LNCAP (cell line): ENCODE data around the gene COTL1.

Experiments
- TF ChIP-seq, protein P1 (sequence below): fragments of 450-650 bp; IDR thresholded peaks from 2 replicates; pipeline ENCODE4 v1.5.1; 2017; ENCODE audit warnings: mild to moderate bottlenecking

Gene COTL1

DNA sequence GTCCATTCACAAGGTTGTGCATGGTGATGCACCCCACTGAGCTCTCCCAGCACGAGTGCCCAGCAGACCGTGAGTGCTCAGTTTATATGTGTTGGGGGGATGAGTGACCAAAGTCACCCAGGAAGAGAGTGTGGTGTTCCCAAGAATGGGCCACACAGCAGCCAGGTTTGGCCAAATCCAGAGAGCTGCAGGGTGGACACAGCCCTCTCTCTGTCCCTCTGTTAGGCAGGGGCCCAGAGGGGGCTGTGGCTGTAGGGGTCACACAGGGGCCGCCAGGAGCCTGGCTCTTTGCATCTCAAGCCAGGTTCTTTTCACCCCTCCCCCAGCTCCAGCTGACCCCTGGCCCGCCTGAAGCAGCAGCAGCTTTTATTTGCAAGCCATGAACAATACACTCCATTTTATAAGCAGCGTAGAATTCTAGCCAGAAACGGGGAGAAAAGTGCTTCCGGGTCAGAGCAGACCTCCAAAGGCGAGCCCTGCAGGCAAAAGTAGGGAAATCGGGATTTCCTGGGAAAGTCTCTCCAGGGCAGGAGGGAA is 13.3 kb downstream of the COTL1 start:
- TF ChIP-seq, protein P1, sequence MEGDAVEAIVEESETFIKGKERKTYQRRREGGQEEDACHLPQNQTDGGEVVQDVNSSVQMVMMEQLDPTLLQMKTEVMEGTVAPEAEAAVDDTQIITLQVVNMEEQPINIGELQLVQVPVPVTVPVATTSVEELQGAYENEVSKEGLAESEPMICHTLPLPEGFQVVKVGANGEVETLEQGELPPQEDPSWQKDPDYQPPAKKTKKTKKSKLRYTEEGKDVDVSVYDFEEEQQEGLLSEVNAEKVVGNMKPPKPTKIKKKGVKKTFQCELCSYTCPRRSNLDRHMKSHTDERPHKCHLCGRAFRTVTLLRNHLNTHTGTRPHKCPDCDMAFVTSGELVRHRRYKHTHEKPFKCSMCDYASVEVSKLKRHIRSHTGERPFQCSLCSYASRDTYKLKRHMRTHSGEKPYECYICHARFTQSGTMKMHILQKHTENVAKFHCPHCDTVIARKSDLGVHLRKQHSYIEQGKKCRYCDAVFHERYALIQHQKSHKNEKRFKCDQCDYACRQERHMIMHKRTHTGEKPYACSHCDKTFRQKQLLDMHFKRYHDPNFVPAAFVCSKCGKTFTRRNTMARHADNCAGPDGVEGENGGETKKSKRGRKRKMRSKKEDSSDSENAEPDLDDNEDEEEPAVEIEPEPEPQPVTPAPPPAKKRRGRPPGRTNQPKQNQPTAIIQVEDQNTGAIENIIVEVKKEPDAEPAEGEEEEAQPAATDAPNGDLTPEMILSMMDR = no peak

GRCh38 chr16:84603940-84604339 is 13.9 kb downstream of the COTL1 start:
- TF ChIP-seq, protein P1 = no peak

GRCh38 chr16:84603140-84603816 is 14.6 kb downstream of the COTL1 start:
- TF ChIP-seq, protein P1 = no peak

GRCh38 chr16:84600343-84601229 is 17.3 kb downstream of the COTL1 start:
- TF ChIP-seq, protein P1 = no peak

DNA sequence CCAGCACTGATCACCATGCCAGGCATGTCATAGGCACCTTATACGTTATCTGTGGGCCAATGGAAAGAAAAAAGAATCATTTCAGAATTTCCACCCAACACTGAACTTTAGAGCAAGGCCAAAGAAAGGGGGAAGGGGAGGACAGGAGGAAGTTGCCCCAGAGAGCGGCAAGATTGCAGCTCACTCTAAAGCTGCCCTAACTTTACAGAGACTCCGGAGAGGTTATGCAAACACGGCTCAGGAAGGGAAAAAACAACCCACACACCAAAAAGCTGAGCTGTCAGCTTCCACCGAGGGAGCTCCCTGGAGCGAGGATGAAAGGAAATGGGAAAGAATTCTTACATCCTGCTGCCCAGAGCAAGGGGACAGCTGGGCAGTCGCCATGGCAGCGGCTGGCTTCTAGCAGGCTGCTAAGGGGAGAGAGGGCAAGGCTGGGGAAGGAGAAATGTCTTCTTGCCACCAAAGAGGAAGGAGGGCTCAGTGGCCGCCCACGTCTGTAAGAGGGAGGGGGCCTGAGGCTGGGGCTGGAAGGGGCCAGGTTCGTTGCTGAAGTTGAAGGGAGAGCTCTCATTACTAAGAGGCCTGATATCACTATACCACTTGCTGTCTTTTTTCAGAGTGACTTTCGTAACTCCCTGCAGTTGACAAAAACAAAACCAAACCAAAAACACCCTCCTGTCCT is 18.2 kb downstream of the COTL1 start:
- TF ChIP-seq, protein P1 = no peak

- TF ChIP-seq, protein P1 = no peak
Observed at GRCh38 chr16:84598360-84598759, 19.5 kb downstream of the COTL1 start.

DNA sequence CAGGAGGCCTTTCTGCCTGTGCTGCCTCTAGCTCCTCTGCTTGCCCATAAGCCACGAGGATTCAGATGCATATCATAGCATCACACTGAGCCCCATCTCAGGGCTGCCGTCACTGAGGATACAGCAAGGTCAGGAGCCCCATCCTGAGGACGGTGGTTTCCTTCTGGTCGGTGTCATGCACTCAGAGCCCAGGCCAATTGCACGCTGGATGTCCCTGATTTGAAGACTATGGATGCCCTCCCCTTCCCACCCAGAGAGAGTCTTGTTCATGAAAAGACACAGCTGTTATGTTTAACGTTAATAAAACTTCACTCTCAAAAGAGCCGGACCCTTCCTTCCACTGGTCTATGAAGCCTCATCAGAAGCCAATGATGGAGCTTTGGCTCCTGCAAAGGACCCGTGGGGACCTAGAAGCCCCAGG is 19.9 kb downstream of the COTL1 start:
- TF ChIP-seq, protein P1 = no peak
